ENCODE measurements around the gene HAUS3. TPM values are rescaled to one million over a fixed set of nuclear protein-coding genes. Genes with fewer than 3 reads are reported as not detected.
A peak's percentile ranks its signal among the peaks of the same experiment; 100 is the strongest.

The HAUS3 gene
- total and polyA plus RNA-seq, 4 donors = 5.6 to 21.0 (median 12.1) TPM

DNA sequence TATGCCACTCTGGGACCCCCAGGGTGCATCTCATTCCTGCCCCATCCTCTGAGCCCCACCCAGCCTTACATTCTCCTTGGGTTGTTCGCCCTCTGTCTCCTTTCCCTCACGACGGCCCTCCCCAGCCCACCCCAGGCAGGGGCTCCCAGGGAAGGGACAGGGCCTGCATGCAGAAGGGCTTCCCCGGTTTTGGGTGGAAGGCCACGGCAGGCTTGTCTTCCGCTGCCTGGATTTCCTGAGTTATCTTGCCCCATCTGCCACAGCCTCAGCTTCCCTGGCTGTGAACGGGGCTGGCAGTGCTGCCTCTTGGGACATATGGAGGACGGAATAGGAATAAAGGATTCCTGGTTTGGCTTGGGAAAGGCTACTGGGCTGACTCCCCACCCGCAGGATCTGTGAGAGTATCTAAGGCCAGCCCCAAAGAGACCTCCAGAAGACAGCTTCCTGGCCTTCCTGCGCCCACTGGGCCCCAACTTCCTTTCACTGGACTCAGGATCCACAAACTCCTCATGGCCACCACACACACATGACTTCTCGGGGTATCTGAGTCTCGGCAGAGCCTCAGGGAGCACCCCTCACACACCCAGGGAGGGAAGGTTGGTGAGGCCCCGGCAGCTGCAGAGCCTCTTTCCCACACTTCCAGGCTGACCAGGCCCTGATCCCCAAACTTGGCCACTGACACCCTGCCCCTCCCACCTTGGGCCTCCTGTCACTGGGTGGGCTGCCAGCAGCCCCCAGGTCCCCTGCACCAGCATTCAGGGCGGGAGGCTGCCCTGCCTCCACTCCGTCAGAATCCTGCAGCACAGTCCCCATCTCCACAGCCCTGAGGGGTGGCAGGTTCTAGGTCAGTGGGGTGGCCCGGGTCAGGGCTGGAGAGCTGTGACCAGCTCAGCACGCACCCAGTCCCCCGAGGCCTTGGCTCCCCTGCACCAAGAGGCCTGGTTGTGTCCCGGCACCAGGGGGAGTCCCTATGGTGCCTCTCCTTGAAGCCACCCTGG is 23.5 kb upstream of the HAUS3 start:
- Histone ChIP-seq H3K9me3 (ENCODE audit: control insufficient read depth in 4 of 4, insufficient read depth in 3 of 4, low read length in 3 of 4) (no peaks in the 10 kb centered on the region), H3K4me3 (no peak overlapping the region), H3K4me1 (ENCODE audit: control insufficient read depth in 5 of 5, insufficient read depth in 5 of 5, low read length in 5 of 5) (peaks cover 5 to 58% (median 8%) of the 10 kb centered on the region in 5 donors), H3K9ac (ENCODE audit: insufficient read depth in 1 of 2, low read length in 2 of 2) (no peak overlapping the region), H3K36me3 (ENCODE audit: control insufficient read depth in 4 of 4, insufficient read depth in 4 of 4, low read length in 4 of 4) (peaks cover 0 to 1% (median 0%) of the 10 kb centered on the region in 4 donors), H3K27ac (ENCODE audit: low read depth in 1 of 2, low read length in 1 of 2) (peak overlapping the region; percentile 14 to 37), H3K27me3 (ENCODE audit: control insufficient read depth in 3 of 3, insufficient read depth in 3 of 3, low read length in 2 of 3) (no peaks in the 10 kb centered on the region)
- 90% methylated on average over 19 of the region's 19 CpGs for WGBS, 2 donors
- DNase-seq = no peak
- TF ChIP-seq, protein P1, sequence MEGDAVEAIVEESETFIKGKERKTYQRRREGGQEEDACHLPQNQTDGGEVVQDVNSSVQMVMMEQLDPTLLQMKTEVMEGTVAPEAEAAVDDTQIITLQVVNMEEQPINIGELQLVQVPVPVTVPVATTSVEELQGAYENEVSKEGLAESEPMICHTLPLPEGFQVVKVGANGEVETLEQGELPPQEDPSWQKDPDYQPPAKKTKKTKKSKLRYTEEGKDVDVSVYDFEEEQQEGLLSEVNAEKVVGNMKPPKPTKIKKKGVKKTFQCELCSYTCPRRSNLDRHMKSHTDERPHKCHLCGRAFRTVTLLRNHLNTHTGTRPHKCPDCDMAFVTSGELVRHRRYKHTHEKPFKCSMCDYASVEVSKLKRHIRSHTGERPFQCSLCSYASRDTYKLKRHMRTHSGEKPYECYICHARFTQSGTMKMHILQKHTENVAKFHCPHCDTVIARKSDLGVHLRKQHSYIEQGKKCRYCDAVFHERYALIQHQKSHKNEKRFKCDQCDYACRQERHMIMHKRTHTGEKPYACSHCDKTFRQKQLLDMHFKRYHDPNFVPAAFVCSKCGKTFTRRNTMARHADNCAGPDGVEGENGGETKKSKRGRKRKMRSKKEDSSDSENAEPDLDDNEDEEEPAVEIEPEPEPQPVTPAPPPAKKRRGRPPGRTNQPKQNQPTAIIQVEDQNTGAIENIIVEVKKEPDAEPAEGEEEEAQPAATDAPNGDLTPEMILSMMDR (IDR thresholded peaks at IDR 0.05; ENCODE audit: control extremely low read depth, extremely low read depth) = no peak
- ATAC-seq (ENCODE audit: insufficient read depth, low FRiP score) = no peak

DNA sequence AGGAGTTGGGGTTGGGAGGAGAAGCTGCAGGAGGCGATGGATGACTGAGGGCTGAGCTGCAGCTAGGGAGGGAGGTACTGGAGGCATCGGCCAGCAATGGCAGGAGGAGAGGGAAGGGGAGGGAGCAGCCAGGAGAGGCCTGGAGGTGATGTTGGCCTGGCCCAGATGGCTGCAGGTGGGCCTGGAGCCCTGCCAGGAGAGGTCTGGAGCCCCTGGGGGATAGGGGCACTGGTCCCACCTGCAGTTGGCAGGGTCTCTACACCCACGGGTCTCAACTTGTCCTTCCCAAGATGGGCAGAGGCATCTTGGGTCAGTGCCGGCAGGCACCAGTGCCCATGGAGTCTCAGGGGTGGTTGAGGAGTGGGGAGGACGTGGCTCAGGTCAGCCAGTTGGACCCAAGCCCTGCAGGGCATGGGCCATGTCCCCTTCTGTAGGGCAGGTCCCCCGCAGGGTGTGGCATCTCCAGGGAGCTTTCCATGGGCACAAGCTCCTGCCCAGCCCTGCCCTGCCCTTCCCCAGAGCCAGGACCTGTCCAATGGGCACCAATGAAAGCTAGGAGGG is 22.6 kb upstream of the HAUS3 start:
- no peak for ATAC-seq (ENCODE audit: insufficient read depth, low FRiP score)
- 87% methylated on average over 6 of the region's 6 CpGs for WGBS, 2 donors
- Histone ChIP-seq H3K36me3 (ENCODE audit: control insufficient read depth in 4 of 4, insufficient read depth in 4 of 4, low read length in 4 of 4) (peaks cover 0 to 10% (median 2%) of the 10 kb centered on the region in 4 donors), H3K9me3 (ENCODE audit: control insufficient read depth in 4 of 4, insufficient read depth in 3 of 4, low read length in 3 of 4) (no peaks in the 10 kb centered on the region), H3K9ac (ENCODE audit: insufficient read depth in 1 of 2, low read length in 2 of 2) (no peak overlapping the region), H3K4me3 (no peak overlapping the region), H3K27me3 (ENCODE audit: control insufficient read depth in 3 of 3, insufficient read depth in 3 of 3, low read length in 2 of 3) (no peaks in the 10 kb centered on the region), H3K4me1 (ENCODE audit: control insufficient read depth in 5 of 5, insufficient read depth in 5 of 5, low read length in 5 of 5) (peaks cover 5 to 66% (median 15%) of the 10 kb centered on the region in 5 donors), H3K27ac (ENCODE audit: low read depth in 1 of 2, low read length in 1 of 2) (no peak overlapping the region)
- TF ChIP-seq, protein P1 (IDR thresholded peaks at IDR 0.05; ENCODE audit: control extremely low read depth, extremely low read depth) = no peak
- DNase-seq = no peak

DNA sequence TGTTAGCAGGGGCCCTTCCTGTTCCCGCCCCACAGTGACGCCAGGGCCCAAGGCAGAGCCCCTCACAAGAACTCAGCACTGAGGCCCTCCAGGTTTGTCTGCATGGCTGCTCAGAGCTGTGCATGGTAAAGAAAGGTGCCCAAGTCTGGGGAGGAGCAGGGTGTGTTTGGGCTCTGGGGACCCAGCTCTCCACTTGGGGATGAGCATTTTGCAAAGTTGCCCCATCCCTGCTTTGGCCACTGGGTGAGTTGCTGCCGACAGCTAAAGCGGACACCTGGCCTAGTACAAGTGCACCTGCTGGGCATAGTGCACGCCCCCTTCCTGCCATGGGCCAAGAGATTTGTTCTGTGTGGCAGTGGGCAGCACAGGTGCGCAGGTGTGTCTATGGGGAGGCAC is 22.0 kb upstream of the HAUS3 start:
- TF ChIP-seq, protein P1 (IDR thresholded peaks at IDR 0.05; ENCODE audit: control extremely low read depth, extremely low read depth) = no peak
- Histone ChIP-seq H3K9ac (ENCODE audit: insufficient read depth in 1 of 2, low read length in 2 of 2) (no peak overlapping the region), H3K9me3 (ENCODE audit: control insufficient read depth in 4 of 4, insufficient read depth in 3 of 4, low read length in 3 of 4) (no peaks in the 10 kb centered on the region), H3K4me3 (no peak overlapping the region), H3K27ac (ENCODE audit: low read depth in 1 of 2, low read length in 1 of 2) (no peak overlapping the region), H3K27me3 (ENCODE audit: control insufficient read depth in 3 of 3, insufficient read depth in 3 of 3, low read length in 2 of 3) (no peaks in the 10 kb centered on the region), H3K4me1 (ENCODE audit: control insufficient read depth in 5 of 5, insufficient read depth in 5 of 5, low read length in 5 of 5) (peaks cover 5 to 62% (median 15%) of the 10 kb centered on the region in 5 donors), H3K36me3 (ENCODE audit: control insufficient read depth in 4 of 4, insufficient read depth in 4 of 4, low read length in 4 of 4) (peaks cover 0 to 10% (median 3%) of the 10 kb centered on the region in 4 donors)
- no peak for DNase-seq
- WGBS, 2 donors = 90 to 91% methylated on average over 5 to 6 of the region's 6 CpGs
- no peak for ATAC-seq (ENCODE audit: insufficient read depth, low FRiP score)
